Cerebellar cortex (tissue), 1 donor: ENCODE measurements around the gene NSRP1.
"Not testable (repeated sequence)": the region's sequence is repeated elsewhere in the genome, so short reads cannot be mapped to it uniquely, and the experiment has no call there.

Experiments
- DNase-seq: peaks from one replicate; pipeline ENCODE4 v3.0.0-alpha.2; 2015; ENCODE audit warnings: low spot score

NSRP1 gene

GRCh38 chr17:30222721-30223175 is 106.1 kb downstream of the NSRP1 start:
- DNase-seq, result no peak

- no peak for DNase-seq
Observed at GRCh38 chr17:30224419-30224960, 107.9 kb downstream of the NSRP1 start.

- DNase-seq, result no peak
Observed at GRCh38 chr17:30225112-30225511, 108.5 kb downstream of the NSRP1 start.

- no peak for DNase-seq
Observed at GRCh38 chr17:30225919-30226553, 109.4 kb downstream of the NSRP1 start.

- DNase-seq, result no peak
Observed at GRCh38 chr17:30226878-30227277, 110.3 kb downstream of the NSRP1 start.

- DNase-seq, result no peak
Observed at GRCh38 chr17:30228011-30228410, 111.4 kb downstream of the NSRP1 start.

GRCh38 chr17:30229012-30229411 is 112.4 kb downstream of the NSRP1 start:
- no peak for DNase-seq

- not testable (repeated sequence) for DNase-seq
Observed at GRCh38 chr17:30230009-30230408, 113.4 kb downstream of the NSRP1 start.

- no peak for DNase-seq
Observed at GRCh38 chr17:30230596-30231125, 114.0 kb downstream of the NSRP1 start.

GRCh38 chr17:30232015-30232823 is 115.6 kb downstream of the NSRP1 start:
- no peak for DNase-seq

GRCh38 chr17:30232824-30233427 is 116.3 kb downstream of the NSRP1 start:
- DNase-seq, result no peak

- DNase-seq, result no peak
Observed at GRCh38 chr17:30234296-30234695, 117.7 kb downstream of the NSRP1 start.

- no peak for DNase-seq
Observed at GRCh38 chr17:30234964-30235363, 118.3 kb downstream of the NSRP1 start.

GRCh38 chr17:30235386-30236296 is 119.0 kb downstream of the NSRP1 start, which contains the start of gene SLC6A4:
TSS of gene SLC6A4 (minus strand) at chr17:30235697. CDS start at chr17:30221958, 13,739 bp downstream.
- no peak for DNase-seq
